OCI-M2 (cell line): ENCODE measurements around the gene CDC42BPA.
"Not testable (repeated sequence)": the region's sequence is repeated elsewhere in the genome, so short reads cannot be mapped to it uniquely, and the experiment has no call there.

Experiments
- DNase-seq: peaks from one replicate; lab custom pipeline; 2025; ENCODE audit not compliant: unreplicated experiment; lab: John Stamatoyannopoulos, UW

Gene CDC42BPA

GRCh38 chr1:227069490-227069889 is 248.8 kb downstream of the CDC42BPA start:
- no peak for DNase-seq

- no peak for DNase-seq
Observed at GRCh38 chr1:227068883-227069282, 249.4 kb downstream of the CDC42BPA start.

DNA sequence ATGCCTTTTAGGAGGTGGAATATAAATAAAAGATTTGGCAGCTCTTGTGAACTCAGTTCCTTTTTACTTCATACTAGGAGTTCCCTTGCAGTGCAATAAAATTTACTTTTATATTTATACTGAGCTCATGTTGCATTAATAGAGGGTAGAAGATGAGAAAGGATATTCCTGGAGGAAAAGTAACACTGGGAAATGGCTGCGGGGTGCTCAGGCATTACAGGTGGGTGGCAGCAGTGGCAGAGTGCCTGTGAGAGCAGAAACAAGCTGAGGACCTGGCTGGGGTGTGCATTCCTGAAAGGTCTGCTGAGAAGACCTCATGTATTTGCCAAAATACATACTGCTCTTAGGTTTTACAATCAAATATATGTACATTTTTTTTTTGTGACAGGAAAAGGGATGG is 251.3 kb downstream of the CDC42BPA start:
- DNase-seq, result no peak

GRCh38 chr1:227065311-227065710 is 253.0 kb downstream of the CDC42BPA start:
- no peak for DNase-seq

- DNase-seq, result no peak
Observed at GRCh38 chr1:227062306-227062705, 256.0 kb downstream of the CDC42BPA start.

GRCh38 chr1:227059076-227059475 is 259.2 kb downstream of the CDC42BPA start:
- no peak for DNase-seq

GRCh38 chr1:227058321-227058751 is 260.0 kb downstream of the CDC42BPA start:
- DNase-seq, result no peak

DNA sequence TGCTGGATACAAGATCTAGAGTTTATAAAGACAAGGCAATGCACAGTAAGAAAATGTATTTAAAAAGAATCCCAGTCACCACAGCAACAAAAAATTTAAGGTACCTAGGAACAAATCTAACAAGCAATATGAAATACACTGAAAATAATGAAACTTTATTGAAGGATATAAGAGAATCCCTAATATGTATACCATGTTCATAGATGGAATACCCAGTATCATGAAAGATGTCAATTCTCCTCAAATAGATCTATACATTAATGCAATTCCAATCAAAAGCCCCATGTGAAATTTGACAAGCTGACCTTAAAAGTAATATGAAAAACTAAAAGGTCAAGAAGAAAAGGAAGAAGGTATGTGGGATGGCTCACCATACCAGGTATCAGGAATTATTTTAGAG is 269.0 kb downstream of the CDC42BPA start:
- no peak for DNase-seq

GRCh38 chr1:227043755-227044154 is 274.5 kb downstream of the CDC42BPA start:
- no peak for DNase-seq

- no peak for DNase-seq
Observed at GRCh38 chr1:227042292-227042691, 276.0 kb downstream of the CDC42BPA start.

DNA sequence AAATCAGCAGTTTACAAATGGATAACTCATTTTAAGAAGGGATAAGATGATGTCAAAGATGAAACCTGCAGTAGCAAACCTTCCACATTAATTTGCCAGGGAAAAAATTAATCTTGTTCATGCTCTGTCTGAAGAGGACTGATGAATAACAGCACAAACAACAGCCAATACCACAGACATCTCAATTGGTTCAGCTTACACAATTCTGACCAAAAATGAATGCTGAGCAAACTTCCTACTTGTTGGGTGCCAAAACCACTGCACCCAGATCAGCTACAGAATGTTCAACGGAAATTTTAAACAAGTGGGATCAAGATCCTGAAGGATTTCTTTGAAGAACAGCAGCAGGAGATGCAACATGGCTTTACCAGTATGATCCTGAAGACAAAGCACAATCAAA is 279.9 kb downstream of the CDC42BPA start:
- no peak for DNase-seq

DNA sequence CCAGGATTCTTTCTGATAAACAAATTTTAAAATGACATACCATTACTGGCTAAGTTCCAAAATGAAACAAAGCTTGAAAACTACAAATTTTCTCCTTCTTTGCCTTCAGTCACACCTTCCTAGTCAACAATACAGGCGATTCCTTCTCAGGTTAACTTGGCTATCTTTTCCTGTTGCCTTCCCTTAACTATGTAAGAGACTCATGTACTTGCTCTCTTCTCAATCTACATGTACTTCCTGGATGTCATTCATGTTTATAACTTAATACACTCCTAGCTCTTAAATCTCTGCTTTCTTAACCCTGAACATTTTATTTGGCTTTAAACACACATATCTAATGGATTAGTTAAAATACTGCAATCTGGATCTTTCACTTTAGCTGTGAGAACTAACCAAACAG is 281.2 kb downstream of the CDC42BPA start:
- no peak for DNase-seq

DNA sequence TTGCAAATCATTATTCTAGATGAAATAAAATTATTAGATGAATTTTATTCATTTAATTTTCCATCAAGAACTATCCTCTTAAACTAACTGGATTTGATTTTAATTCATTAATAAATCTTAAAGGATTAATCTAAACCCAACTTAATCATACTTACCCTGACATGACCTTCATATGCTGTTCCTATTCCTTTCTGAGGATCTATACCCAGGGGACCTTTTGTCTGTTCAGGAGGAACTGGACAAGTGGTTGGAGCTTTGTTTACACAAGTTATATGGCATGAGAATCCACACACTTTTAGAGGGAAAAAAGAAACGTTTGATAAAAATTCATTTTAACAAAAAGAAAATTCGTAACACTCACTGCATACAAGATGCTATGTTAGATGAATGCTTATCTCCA is 283.0 kb downstream of the CDC42BPA start:
- DNase-seq, result no peak

DNA sequence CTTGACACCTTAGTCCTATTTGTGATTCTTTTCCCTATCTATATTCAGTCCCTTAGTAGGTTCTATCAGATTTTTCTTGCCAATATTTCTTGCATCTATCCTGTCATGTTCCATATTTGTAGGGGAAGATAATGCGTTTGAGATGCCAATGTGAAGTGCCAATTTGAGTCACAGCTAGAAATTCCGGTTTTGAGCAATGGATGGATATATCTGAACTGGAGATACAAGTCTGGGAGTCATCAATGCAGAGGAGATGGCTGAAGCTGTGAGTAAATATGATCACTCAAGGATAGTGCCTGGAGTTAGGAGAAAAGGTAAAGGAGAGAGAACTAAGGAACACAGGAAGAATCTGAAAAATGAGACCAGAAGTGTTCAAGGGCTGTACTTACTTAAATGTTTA is 284.4 kb downstream of the CDC42BPA start:
- no peak for DNase-seq

- no peak for DNase-seq
Observed at GRCh38 chr1:227032396-227032795, 285.9 kb downstream of the CDC42BPA start.

DNA sequence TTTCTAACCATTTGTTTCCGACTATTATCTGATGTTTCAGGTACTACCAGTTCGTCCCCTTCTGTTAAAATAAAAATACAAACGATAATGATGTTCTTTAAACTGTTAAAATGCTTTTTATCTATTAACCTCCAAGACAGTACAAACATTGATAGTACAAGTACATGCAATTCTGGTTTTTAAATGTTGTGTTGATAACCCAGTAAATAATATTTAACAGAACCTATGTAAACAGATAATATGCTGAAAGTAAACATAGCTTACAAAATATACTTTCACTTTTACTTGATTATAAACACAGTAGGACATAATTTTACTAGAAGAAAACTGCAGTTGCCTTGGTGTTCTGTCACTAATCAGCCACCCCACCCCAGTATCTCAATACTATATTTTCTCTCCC is 301.3 kb downstream of the CDC42BPA start:
- no peak for DNase-seq

DNA sequence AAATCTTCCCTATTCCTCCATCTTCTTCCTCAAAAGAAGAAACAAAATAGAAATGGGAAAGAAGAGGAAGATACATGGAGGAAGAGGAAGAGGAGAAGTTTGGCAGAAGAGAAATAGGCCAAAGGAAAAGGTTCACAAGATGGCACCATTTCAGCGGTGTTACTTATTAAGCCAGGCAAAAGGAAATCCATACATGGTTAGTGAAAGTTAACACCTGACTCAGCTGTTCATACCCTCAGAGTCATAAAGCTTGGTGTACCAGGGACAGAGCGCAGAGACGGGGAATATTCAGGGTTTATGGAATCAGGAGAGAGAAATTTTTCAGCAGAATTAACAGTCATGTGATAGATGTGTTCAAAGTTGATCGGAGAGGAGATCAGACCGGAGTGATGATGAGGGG is 307.6 kb downstream of the CDC42BPA start:
- DNase-seq, result no peak

- no peak for DNase-seq
Observed at GRCh38 chr1:227009937-227010336, 308.4 kb downstream of the CDC42BPA start.

- DNase-seq, result no peak
Observed at GRCh38 chr1:227006226-227006796, 312.0 kb downstream of the CDC42BPA start.

GRCh38 chr1:227004796-227005195 is 313.5 kb downstream of the CDC42BPA start:
- DNase-seq, result no peak

DNA sequence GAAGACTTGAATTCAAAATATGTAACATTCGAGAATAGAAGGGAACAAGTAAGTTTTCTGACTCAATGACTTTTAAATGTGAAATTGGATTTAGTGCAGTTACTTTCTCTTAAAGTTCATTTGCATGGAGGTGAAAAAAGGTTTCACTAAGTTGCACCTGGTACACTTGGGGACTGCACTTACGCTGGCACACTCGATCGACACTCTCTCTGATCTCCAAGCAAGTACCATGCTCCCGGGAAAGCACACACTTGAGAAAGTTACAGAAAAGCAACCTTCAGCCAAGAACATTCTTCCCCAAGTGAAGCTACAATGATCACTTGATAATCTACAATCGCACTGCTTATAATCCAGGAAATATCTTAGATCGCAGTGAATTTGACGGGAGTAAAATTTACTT is 315.1 kb downstream of the CDC42BPA start:
- DNase-seq, result no peak

- DNase-seq, result no peak
Observed at GRCh38 chr1:227002531-227003049, 315.7 kb downstream of the CDC42BPA start.

GRCh38 chr1:226999579-226999978 is 318.7 kb downstream of the CDC42BPA start:
- not testable (repeated sequence) for DNase-seq
